ENCODE results near the gene CCSAP.

The CCSAP gene

GRCh38 chr1:229298887-229299503, 43.9 kb downstream of the CCSAP start:
- DNase-seq = no peak

DNA sequence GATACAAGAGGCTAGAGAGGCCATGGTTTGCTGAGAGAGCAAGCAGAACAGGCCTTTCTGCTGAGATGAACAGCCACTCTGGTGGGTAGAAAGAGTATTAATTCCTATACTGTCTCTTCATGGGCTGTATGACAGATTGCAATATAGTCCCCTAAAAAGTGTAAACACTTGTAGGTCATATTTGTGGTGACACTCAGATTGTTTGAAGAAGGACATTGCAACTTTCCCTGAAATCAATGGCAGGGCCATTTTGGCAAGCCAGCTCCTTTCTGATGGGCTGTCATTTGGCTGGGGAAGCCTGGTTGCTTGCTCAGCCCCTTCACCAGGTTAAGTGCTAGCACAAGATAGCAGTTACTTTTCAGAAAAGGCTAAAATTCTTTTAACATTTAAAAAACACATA, 44.4 kb downstream of the CCSAP start:
- H2BK120ac ChIP-seq (ENCODE audit: low read depth, low read length) = no peak overlapping the region
- no peak overlapping the region for H4K8ac ChIP-seq (ENCODE audit: low read length)
- no peak overlapping the region for H3K23ac ChIP-seq (ENCODE audit: low read length in 2 of 2)
- no peak overlapping the region for H4K91ac ChIP-seq (ENCODE audit: low read length)
- H3K4me3 ChIP-seq (ENCODE audit: insufficient read depth in 1 of 2, low read depth in 1 of 2, low read length in 2 of 2) = no peak overlapping the region
- H3K14ac ChIP-seq (ENCODE audit: low read length in 2 of 2) = no peak overlapping the region
- H3K4me2 ChIP-seq (ENCODE audit: low read length, poor library complexity, severe bottlenecking) = no peak overlapping the region
- peaks cover 27 to 67% of the 10 kb centered on the region in 2 experiments for H3K36me3 ChIP-seq (ENCODE audit: control insufficient read depth in 1 of 2, insufficient read depth in 2 of 2, low read depth in 1 of 2, low read length in 2 of 2)
- no peak overlapping the region for H3K18ac ChIP-seq (ENCODE audit: low read depth in 1 of 2, low read length in 2 of 2)
- no peak overlapping the region for H2AFZ ChIP-seq (ENCODE audit: low read depth, low read length)
- no peaks in the 10 kb centered on the region for H3K27me3 ChIP-seq (ENCODE audit: control insufficient read depth in 1 of 2, insufficient read depth in 1 of 2, low read length in 2 of 2)
- H3K9me3 ChIP-seq (ENCODE audit: control insufficient read depth, low read length) = no peaks in the 10 kb centered on the region
- H3K4me1 ChIP-seq (ENCODE audit: control insufficient read depth, insufficient read depth, low read depth, low read length) = peaks cover 5% of the 10 kb centered on the region
- H2AK5ac ChIP-seq (ENCODE audit: low read length, severe bottlenecking) = no peak overlapping the region
- DNase-seq = no peak
- H2BK5ac ChIP-seq (ENCODE audit: low read depth, low read length, poor library complexity, severe bottlenecking) = no peak overlapping the region
- H3K79me1 ChIP-seq (replicated peaks; ENCODE audit: low read length, poor library complexity, severe bottlenecking) = peaks cover 26% of the 10 kb centered on the region
- no peak overlapping the region for H3K9ac ChIP-seq (ENCODE audit: low read length)
- H2BK12ac ChIP-seq (ENCODE audit: low read length in 2 of 2) = no peak overlapping the region
- no peak overlapping the region for H3K27ac ChIP-seq (ENCODE audit: low read length, poor library complexity, severe bottlenecking)
- H2BK15ac ChIP-seq (ENCODE audit: low read depth, poor library complexity, severe bottlenecking) = no peak overlapping the region
- no peak overlapping the region for H3K4ac ChIP-seq (ENCODE audit: low read depth in 1 of 2, low read length in 2 of 2)

More at GRCh38 chr1:229298887-229299503, 43.9 kb downstream of the CCSAP start:
- Histone ChIP-seq H3K36me3 (ENCODE audit: control insufficient read depth in 1 of 2, insufficient read depth in 2 of 2, low read depth in 1 of 2, low read length in 2 of 2) (peaks cover 22 to 73% of the 10 kb centered on the region in 2 experiments), H3K27ac (ENCODE audit: low read length, poor library complexity, severe bottlenecking) (no peak overlapping the region), H3K27me3 (ENCODE audit: control insufficient read depth in 1 of 2, insufficient read depth in 1 of 2, low read length in 2 of 2) (no peaks in the 10 kb centered on the region), H2AK5ac (ENCODE audit: low read length, severe bottlenecking) (no peak overlapping the region), H2AFZ (ENCODE audit: low read depth, low read length) (no peak overlapping the region), H3K18ac (ENCODE audit: low read depth in 1 of 2, low read length in 2 of 2) (no peak overlapping the region), H3K4me1 (ENCODE audit: control insufficient read depth, insufficient read depth, low read depth, low read length) (peaks cover 5% of the 10 kb centered on the region), H2BK120ac (ENCODE audit: low read depth, low read length) (no peak overlapping the region), H3K23ac (ENCODE audit: low read length in 2 of 2) (no peak overlapping the region), H3K4ac (ENCODE audit: low read depth in 1 of 2, low read length in 2 of 2) (no peak overlapping the region), H2BK5ac (ENCODE audit: low read depth, low read length, poor library complexity, severe bottlenecking) (no peak overlapping the region), H3K4me3 (ENCODE audit: insufficient read depth in 1 of 2, low read depth in 1 of 2, low read length in 2 of 2) (no peak overlapping the region), H3K14ac (ENCODE audit: low read length in 2 of 2) (no peak overlapping the region), H4K8ac (ENCODE audit: low read length) (no peak overlapping the region), H3K4me2 (ENCODE audit: low read length, poor library complexity, severe bottlenecking) (no peak overlapping the region), H2BK15ac (ENCODE audit: low read depth, poor library complexity, severe bottlenecking) (no peak overlapping the region), H4K91ac (ENCODE audit: low read length) (no peak overlapping the region), H2BK12ac (ENCODE audit: low read length in 2 of 2) (no peak overlapping the region), H3K9me3 (ENCODE audit: control insufficient read depth, low read length) (no peaks in the 10 kb centered on the region), H3K9ac (ENCODE audit: low read length) (no peak overlapping the region), H3K79me1 (replicated peaks; ENCODE audit: low read length, poor library complexity, severe bottlenecking) (peaks cover 20% of the 10 kb centered on the region)
- WGBS = 90% methylated on average over 2 of the region's 5 CpGs

- DNase-seq = no peak
- no peak overlapping the region for H2BK12ac ChIP-seq (ENCODE audit: low read length in 2 of 2)
- no peak overlapping the region for H2BK120ac ChIP-seq (ENCODE audit: low read depth, low read length)
- H2AK5ac ChIP-seq (ENCODE audit: low read length, severe bottlenecking) = no peak overlapping the region
- peaks cover 5% of the 10 kb centered on the region for H3K4me1 ChIP-seq (ENCODE audit: control insufficient read depth, insufficient read depth, low read depth, low read length)
- no peak overlapping the region for H3K14ac ChIP-seq (ENCODE audit: low read length in 2 of 2)
- H3K79me1 ChIP-seq (replicated peaks; ENCODE audit: low read length, poor library complexity, severe bottlenecking) = peaks cover 29% of the 10 kb centered on the region
- no peak overlapping the region for H3K27ac ChIP-seq (ENCODE audit: low read length, poor library complexity, severe bottlenecking)
- WGBS = no CpG with 5 or more reads among the region's 1 CpG
- no peak overlapping the region for H3K9ac ChIP-seq (ENCODE audit: low read length)
- H3K27me3 ChIP-seq (ENCODE audit: control insufficient read depth in 1 of 2, insufficient read depth in 1 of 2, low read length in 2 of 2) = no peaks in the 10 kb centered on the region
- H3K18ac ChIP-seq (ENCODE audit: low read depth in 1 of 2, low read length in 2 of 2) = no peak overlapping the region
- H3K4ac ChIP-seq (ENCODE audit: low read depth in 1 of 2, low read length in 2 of 2) = no peak overlapping the region
- no peak overlapping the region for H3K4me3 ChIP-seq (ENCODE audit: insufficient read depth in 1 of 2, low read depth in 1 of 2, low read length in 2 of 2)
- H4K91ac ChIP-seq (ENCODE audit: low read length) = no peak overlapping the region
- H2BK5ac ChIP-seq (ENCODE audit: low read depth, low read length, poor library complexity, severe bottlenecking) = no peak overlapping the region
- H3K4me2 ChIP-seq (ENCODE audit: low read length, poor library complexity, severe bottlenecking) = no peak overlapping the region
- no peaks in the 10 kb centered on the region for H3K9me3 ChIP-seq (ENCODE audit: control insufficient read depth, low read length)
- H2BK15ac ChIP-seq (ENCODE audit: low read depth, poor library complexity, severe bottlenecking) = no peak overlapping the region
- H4K8ac ChIP-seq (ENCODE audit: low read length) = no peak overlapping the region
- no peak overlapping the region for H3K23ac ChIP-seq (ENCODE audit: low read length in 2 of 2)
- no peak overlapping the region for H2AFZ ChIP-seq (ENCODE audit: low read depth, low read length)
- H3K36me3 ChIP-seq (ENCODE audit: control insufficient read depth in 1 of 2, insufficient read depth in 2 of 2, low read depth in 1 of 2, low read length in 2 of 2) = peaks cover 29 to 64% of the 10 kb centered on the region in 2 experiments
Measured at GRCh38 chr1:229297746-229298145, 45.1 kb downstream of the CCSAP start.

DNA sequence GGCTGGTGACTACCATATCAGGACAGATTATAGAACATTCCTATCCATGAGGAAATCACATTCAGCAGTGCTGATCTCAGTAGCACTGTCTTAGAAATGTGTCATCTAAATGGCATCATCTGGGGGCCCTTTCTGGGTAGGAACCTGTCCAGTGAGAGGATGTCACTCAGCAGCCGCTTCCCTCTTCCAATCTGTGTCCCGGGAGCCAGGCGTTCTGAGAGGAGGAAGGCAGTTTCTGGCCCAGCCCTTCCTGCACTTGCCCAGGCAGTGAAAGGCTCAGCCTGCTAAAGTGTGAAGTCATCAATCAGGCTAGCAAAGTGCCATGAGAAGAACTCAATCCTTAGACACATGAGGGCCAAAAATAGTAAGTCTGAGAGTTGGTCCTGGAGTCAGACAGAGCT, 46.3 kb downstream of the CCSAP start:
- Histone ChIP-seq H3K14ac (ENCODE audit: low read length in 2 of 2) (no peak overlapping the region), H3K36me3 (ENCODE audit: control insufficient read depth in 1 of 2, insufficient read depth in 2 of 2, low read depth in 1 of 2, low read length in 2 of 2) (peaks cover 28 to 62% of the 10 kb centered on the region in 2 experiments), H3K18ac (ENCODE audit: low read depth in 1 of 2, low read length in 2 of 2) (no peak overlapping the region), H4K8ac (ENCODE audit: low read length) (no peak overlapping the region), H3K4me3 (ENCODE audit: insufficient read depth in 1 of 2, low read depth in 1 of 2, low read length in 2 of 2) (no peak overlapping the region), H2BK12ac (ENCODE audit: low read length in 2 of 2) (no peak overlapping the region), H3K4me2 (ENCODE audit: low read length, poor library complexity, severe bottlenecking) (no peak overlapping the region), H4K91ac (ENCODE audit: low read length) (no peak overlapping the region), H2BK5ac (ENCODE audit: low read depth, low read length, poor library complexity, severe bottlenecking) (no peak overlapping the region), H3K23ac (ENCODE audit: low read length in 2 of 2) (no peak overlapping the region), H3K4ac (ENCODE audit: low read depth in 1 of 2, low read length in 2 of 2) (no peak overlapping the region), H2AFZ (ENCODE audit: low read depth, low read length) (no peak overlapping the region), H3K9me3 (ENCODE audit: control insufficient read depth, low read length) (no peaks in the 10 kb centered on the region), H2AK5ac (ENCODE audit: low read length, severe bottlenecking) (no peak overlapping the region), H3K27ac (ENCODE audit: low read length, poor library complexity, severe bottlenecking) (no peak overlapping the region), H2BK15ac (ENCODE audit: low read depth, poor library complexity, severe bottlenecking) (no peak overlapping the region), H3K79me1 (replicated peaks; ENCODE audit: low read length, poor library complexity, severe bottlenecking) (peaks cover 30% of the 10 kb centered on the region), H3K4me1 (ENCODE audit: control insufficient read depth, insufficient read depth, low read depth, low read length) (peaks cover 5% of the 10 kb centered on the region), H2BK120ac (ENCODE audit: low read depth, low read length) (no peak overlapping the region), H3K27me3 (ENCODE audit: control insufficient read depth in 1 of 2, insufficient read depth in 1 of 2, low read length in 2 of 2) (no peaks in the 10 kb centered on the region), H3K9ac (ENCODE audit: low read length) (no peak overlapping the region)
- peak; percentile 87 for DNase-seq
- WGBS = 60% methylated on average over 3 of the region's 3 CpGs
